K562 (cell line): ENCODE measurements around the gene MPND. TPM values are rescaled to one million over a fixed set of nuclear protein-coding genes. Genes with fewer than 3 reads are reported as not detected.

Experiments
- DMBX1 ChIP-seq: fragments of 250-450 bp; sonication (Bioruptor Pico); IDR thresholded peaks from 2 replicates; pipeline ENCODE4 v1.8.0; 2022; ENCODE audit warnings: inconsistent platforms, mild to moderate bottlenecking, moderate library complexity, borderline replicate concordance
- E2F4 ChIP-seq: sonication (generic); formaldehyde crosslinking; IDR thresholded peaks from 2 replicates; pipeline ENCODE4 v1.8.0; 2022; ENCODE audit warnings: mild to moderate bottlenecking, low read depth, missing genetic modification reagents
- GTF2F1 ChIP-seq: IDR thresholded peaks from 2 replicates; pipeline ENCODE4 v1.6.1; 2011; ENCODE audit warnings: low read depth, low read length, improper control_type of control experiment
- MAZ ChIP-seq, 2 experiments: fragments of 450-650 bp in 1 of 2; sonication (generic) in 1 of 2; formaldehyde crosslinking; IDR thresholded peaks in 1 of 2; conservative IDR thresholded peaks in 1 of 2; 2 replicates each; pipeline versions ENCODE4 v1.4.0 to v1.5.0; 2020; ENCODE audit warnings: mild to moderate bottlenecking in 1 of 2, missing genetic modification reagents in 1 of 2
- MEIS2 ChIP-seq: fragments of 450-650 bp; IDR thresholded peaks from 2 replicates; pipeline ENCODE4 v1.6.1; 2014; ENCODE audit warnings: mild to moderate bottlenecking; ENCODE audit not compliant: partially characterized antibody
- MIER1 ChIP-seq: fragments of 450-650 bp; IDR thresholded peaks from 2 replicates; pipeline ENCODE4 v1.6.1; 2016; ENCODE audit warnings: antibody characterized with exemption, mild to moderate bottlenecking, low read depth
- NCOA4 ChIP-seq: fragments of 450-650 bp; IDR thresholded peaks from 2 replicates; pipeline ENCODE4 v1.6.1; 2018; ENCODE audit warnings: mild to moderate bottlenecking; ENCODE audit not compliant: partially characterized antibody
- RCOR1 ChIP-seq, 2 experiments: IDR thresholded peaks; 2 replicates each; pipeline ENCODE4 v1.6.1; 2012; ENCODE audit warnings: low read depth in 2 of 2, low read length in 2 of 2, borderline replicate concordance in 1 of 2, improper control_type of control experiment in 1 of 2
- SIN3B ChIP-seq: fragments of 450-650 bp; IDR thresholded peaks from 2 replicates; pipeline ENCODE4 v1.6.1; 2017; ENCODE audit warnings: low read depth, mild to moderate bottlenecking, moderate library complexity
- SRF ChIP-seq, 2 experiments: fragments of 250-450, 450-650 bp in 1 of 2; sonication (Bioruptor Pico) in 1 of 2; sonication (generic) in 1 of 2; formaldehyde crosslinking; IDR thresholded peaks; 2 replicates each; pipeline versions ENCODE4 v1.5.0 to v1.5.1; 2020 to 2022; ENCODE audit warnings: mild to moderate bottlenecking in 1 of 2, missing genetic modification reagents in 1 of 2
- polyA plus RNA-seq, 8 experiments: library from polyadenylated mRNA; depleted of rRNA in 4 of 8; stranded (reverse) in 5 of 8; unstranded in 3 of 8; fragments of >200 nt; fragmentation: Nextera tagmentation in 2 of 8; fragmentation: Illumina TruSeq in 1 of 8; extraction: Ambion mirVana in 2 of 8; extraction: Trizol in 1 of 8; gene quantifications; 2 replicates each; pipeline versions ENCODE4 v1.2.1 to v1.2.3, GENCODE V29; 2011 to 2014; ENCODE audit warnings: inconsistent platforms in 1 of 8, missing spikeins in 1 of 8
- total RNA-seq, 7 experiments: library from RNA; depleted of rRNA in 6 of 7; stranded (reverse); fragments of >200 nt in 6 of 7; fragmentation: Illumina TruSeq in 2 of 7; extraction: Trizol in 2 of 7; gene quantifications; 2 replicates each; pipeline versions ENCODE4 v1.2.1 to v1.2.3, GENCODE V29; 2011 to 2021; ENCODE audit warnings: low replicate concordance in 1 of 7
- TF ChIP-seq, protein P1 (sequence below): fragments of 450-650 bp; IDR thresholded peaks from 2 replicates; pipeline ENCODE4 v1.6.1; 2016; ENCODE audit warnings: mild to moderate bottlenecking, moderate library complexity
- TF ChIP-seq, protein P2 (sequence below): fragments of 200-800 bp; sonication (Bioruptor generic); IDR thresholded peaks from 2 replicates; pipeline ENCODE4 v1.6.1; 2017; ENCODE audit warnings: missing genetic modification characterization, missing compliant biosample characterization

The MPND gene
- total and polyA plus RNA-seq, 9 of the 15 experiments (the other 6 are each of a cell fraction or from before 2014, with no cell fraction given) = 0.25 to 14.0 (median 3.9) TPM

- TF ChIP-seq, protein P1, sequence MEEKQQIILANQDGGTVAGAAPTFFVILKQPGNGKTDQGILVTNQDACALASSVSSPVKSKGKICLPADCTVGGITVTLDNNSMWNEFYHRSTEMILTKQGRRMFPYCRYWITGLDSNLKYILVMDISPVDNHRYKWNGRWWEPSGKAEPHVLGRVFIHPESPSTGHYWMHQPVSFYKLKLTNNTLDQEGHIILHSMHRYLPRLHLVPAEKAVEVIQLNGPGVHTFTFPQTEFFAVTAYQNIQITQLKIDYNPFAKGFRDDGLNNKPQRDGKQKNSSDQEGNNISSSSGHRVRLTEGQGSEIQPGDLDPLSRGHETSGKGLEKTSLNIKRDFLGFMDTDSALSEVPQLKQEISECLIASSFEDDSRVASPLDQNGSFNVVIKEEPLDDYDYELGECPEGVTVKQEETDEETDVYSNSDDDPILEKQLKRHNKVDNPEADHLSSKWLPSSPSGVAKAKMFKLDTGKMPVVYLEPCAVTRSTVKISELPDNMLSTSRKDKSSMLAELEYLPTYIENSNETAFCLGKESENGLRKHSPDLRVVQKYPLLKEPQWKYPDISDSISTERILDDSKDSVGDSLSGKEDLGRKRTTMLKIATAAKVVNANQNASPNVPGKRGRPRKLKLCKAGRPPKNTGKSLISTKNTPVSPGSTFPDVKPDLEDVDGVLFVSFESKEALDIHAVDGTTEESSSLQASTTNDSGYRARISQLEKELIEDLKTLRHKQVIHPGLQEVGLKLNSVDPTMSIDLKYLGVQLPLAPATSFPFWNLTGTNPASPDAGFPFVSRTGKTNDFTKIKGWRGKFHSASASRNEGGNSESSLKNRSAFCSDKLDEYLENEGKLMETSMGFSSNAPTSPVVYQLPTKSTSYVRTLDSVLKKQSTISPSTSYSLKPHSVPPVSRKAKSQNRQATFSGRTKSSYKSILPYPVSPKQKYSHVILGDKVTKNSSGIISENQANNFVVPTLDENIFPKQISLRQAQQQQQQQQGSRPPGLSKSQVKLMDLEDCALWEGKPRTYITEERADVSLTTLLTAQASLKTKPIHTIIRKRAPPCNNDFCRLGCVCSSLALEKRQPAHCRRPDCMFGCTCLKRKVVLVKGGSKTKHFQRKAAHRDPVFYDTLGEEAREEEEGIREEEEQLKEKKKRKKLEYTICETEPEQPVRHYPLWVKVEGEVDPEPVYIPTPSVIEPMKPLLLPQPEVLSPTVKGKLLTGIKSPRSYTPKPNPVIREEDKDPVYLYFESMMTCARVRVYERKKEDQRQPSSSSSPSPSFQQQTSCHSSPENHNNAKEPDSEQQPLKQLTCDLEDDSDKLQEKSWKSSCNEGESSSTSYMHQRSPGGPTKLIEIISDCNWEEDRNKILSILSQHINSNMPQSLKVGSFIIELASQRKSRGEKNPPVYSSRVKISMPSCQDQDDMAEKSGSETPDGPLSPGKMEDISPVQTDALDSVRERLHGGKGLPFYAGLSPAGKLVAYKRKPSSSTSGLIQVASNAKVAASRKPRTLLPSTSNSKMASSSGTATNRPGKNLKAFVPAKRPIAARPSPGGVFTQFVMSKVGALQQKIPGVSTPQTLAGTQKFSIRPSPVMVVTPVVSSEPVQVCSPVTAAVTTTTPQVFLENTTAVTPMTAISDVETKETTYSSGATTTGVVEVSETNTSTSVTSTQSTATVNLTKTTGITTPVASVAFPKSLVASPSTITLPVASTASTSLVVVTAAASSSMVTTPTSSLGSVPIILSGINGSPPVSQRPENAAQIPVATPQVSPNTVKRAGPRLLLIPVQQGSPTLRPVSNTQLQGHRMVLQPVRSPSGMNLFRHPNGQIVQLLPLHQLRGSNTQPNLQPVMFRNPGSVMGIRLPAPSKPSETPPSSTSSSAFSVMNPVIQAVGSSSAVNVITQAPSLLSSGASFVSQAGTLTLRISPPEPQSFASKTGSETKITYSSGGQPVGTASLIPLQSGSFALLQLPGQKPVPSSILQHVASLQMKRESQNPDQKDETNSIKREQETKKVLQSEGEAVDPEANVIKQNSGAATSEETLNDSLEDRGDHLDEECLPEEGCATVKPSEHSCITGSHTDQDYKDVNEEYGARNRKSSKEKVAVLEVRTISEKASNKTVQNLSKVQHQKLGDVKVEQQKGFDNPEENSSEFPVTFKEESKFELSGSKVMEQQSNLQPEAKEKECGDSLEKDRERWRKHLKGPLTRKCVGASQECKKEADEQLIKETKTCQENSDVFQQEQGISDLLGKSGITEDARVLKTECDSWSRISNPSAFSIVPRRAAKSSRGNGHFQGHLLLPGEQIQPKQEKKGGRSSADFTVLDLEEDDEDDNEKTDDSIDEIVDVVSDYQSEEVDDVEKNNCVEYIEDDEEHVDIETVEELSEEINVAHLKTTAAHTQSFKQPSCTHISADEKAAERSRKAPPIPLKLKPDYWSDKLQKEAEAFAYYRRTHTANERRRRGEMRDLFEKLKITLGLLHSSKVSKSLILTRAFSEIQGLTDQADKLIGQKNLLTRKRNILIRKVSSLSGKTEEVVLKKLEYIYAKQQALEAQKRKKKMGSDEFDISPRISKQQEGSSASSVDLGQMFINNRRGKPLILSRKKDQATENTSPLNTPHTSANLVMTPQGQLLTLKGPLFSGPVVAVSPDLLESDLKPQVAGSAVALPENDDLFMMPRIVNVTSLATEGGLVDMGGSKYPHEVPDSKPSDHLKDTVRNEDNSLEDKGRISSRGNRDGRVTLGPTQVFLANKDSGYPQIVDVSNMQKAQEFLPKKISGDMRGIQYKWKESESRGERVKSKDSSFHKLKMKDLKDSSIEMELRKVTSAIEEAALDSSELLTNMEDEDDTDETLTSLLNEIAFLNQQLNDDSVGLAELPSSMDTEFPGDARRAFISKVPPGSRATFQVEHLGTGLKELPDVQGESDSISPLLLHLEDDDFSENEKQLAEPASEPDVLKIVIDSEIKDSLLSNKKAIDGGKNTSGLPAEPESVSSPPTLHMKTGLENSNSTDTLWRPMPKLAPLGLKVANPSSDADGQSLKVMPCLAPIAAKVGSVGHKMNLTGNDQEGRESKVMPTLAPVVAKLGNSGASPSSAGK = no peak
- TF ChIP-seq, protein P2, sequence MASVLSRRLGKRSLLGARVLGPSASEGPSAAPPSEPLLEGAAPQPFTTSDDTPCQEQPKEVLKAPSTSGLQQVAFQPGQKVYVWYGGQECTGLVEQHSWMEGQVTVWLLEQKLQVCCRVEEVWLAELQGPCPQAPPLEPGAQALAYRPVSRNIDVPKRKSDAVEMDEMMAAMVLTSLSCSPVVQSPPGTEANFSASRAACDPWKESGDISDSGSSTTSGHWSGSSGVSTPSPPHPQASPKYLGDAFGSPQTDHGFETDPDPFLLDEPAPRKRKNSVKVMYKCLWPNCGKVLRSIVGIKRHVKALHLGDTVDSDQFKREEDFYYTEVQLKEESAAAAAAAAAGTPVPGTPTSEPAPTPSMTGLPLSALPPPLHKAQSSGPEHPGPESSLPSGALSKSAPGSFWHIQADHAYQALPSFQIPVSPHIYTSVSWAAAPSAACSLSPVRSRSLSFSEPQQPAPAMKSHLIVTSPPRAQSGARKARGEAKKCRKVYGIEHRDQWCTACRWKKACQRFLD (CRISPR knock-in tag) = no peak
- no peak for TF ChIP-seq MIER1
- peak; percentile 83; the same call in 1 of the 2 replicates for TF ChIP-seq SIN3B
- TF ChIP-seq DMBX1 (CRISPR knock-in tag) = peak; percentile 81
- peak; percentile 57 to 90; a peak in 3 of 4 replicates for TF ChIP-seq MAZ (CRISPR knock-in tag; conservative IDR thresholded peaks at IDR 0.05 in 1 of 2, IDR thresholded peaks at IDR 0.05 in 1 of 2)
- TF ChIP-seq NCOA4 = no peak
- TF ChIP-seq E2F4 = peak; percentile 48; the same call in 1 of the 2 replicates
- no peak for TF ChIP-seq GTF2F1
- TF ChIP-seq RCOR1 (IDR thresholded peaks at IDR 0.05; ENCODE audit: borderline replicate concordance in 1 of 2, low read depth in 2 of 2, low read length in 2 of 2) = no peak
- TF ChIP-seq SRF (CRISPR knock-in tag; IDR thresholded peaks at IDR 0.05) = 0 out of 4 replicates have a peak, but pooled peaks of 1 of the 2 experiments have one; percentile 66
- peak; percentile 76 for TF ChIP-seq MEIS2
Measured at GRCh38 chr19:4402171-4403004, 59.0 kb downstream of the MPND start, which contains the start of gene CHAF1A (continued).
